Thyroid gland (tissue), 4 donors: ENCODE results near the gene TNPO3. TPM values are rescaled to one million over a fixed set of nuclear protein-coding genes. Genes with fewer than 3 reads are reported as not detected.

Experiments used
- DNase-seq, 2 donors: peaks; one replicate each; pipeline ENCODE4 v3.0.0-alpha.2; 2019
- H3K27ac ChIP-seq, 3 donors: fragments of 200-600 bp; sonication (generic); 1 replicate in 2 of 3; 2 replicates in 1 of 3; pipeline ENCODE4 v1.5.1; 2016 to 2019; ENCODE audit warnings: mild to moderate bottlenecking in 1 of 3, moderate library complexity in 1 of 3
- H3K27me3 ChIP-seq: fragments of 200-600 bp; sonication (generic); one replicate; pipeline ENCODE4 v1.5.1; 2019
- H3K36me3 ChIP-seq, 2 donors: fragments of 200-600 bp; sonication (generic); one replicate each; pipeline ENCODE4 v1.5.1; 2016 to 2019
- H3K4me1 ChIP-seq, 2 donors: fragments of 200-600 bp; sonication (generic); one replicate each; pipeline ENCODE4 v1.5.1; 2017 to 2019
- H3K4me3 ChIP-seq, 3 donors: fragments of 200-600 bp; sonication (generic); replicated peaks in 1 of 3; 1 replicate in 2 of 3; 2 replicates in 1 of 3; pipeline ENCODE4 v1.5.1; 2016; ENCODE audit warnings: mild to moderate bottlenecking in 1 of 3
- H3K9me3 ChIP-seq: fragments of 200-600 bp; sonication (generic); one replicate; pipeline ENCODE4 v1.5.1; 2017
- CTCF ChIP-seq, 6 experiments: fragments of 200-600 bp in 3 of 6; fragments of 450-650 bp in 3 of 6; sonication (generic) in 3 of 6; IDR thresholded peaks; one replicate each; pipeline ENCODE4 v1.5.1; 2016 to 2019; ENCODE audit warnings: antibody characterized with exemption in 6 of 6, mild to moderate bottlenecking in 2 of 6, inconsistent platforms in 1 of 6, moderate library complexity in 1 of 6
- POLR2A ChIP-seq, 2 donors: fragments of 450-650 bp; IDR thresholded peaks; one replicate each; pipeline ENCODE4 v1.6.1; 2017; ENCODE audit warnings: antibody characterized with exemption in 2 of 2, mild to moderate bottlenecking in 2 of 2, moderate library complexity in 1 of 2
- WGBS, 2 donors: methylation state at CpG; one replicate each; pipeline ENCODE4 v1.1.5; 2017; 5-methylcytosine and 5-hydroxymethylcytosine counted together
- intact Hi-C: fragments of 100-400 bp; cut with DNase I; formaldehyde crosslinking; loops from one replicate; pipeline ENCODE4 v1.15.1; 2023
- total RNA-seq, 4 donors: library from RNA; depleted of rRNA; stranded (reverse); fragments of >200 nt; gene quantifications; one replicate each; pipeline ENCODE4 v1.2.3, GENCODE V29; 2016

Gene TNPO3
- total RNA-seq, 4 donors from 2014 or later = 46.1 to 56.2 (median 51.8) TPM

GRCh38 chr7:129066290-129067131 is 11.6 kb upstream of the TNPO3 start:
- no peaks in the 10 kb centered on the region for H3K9me3 ChIP-seq
- no peak overlapping the region for H3K4me3 ChIP-seq
- intact Hi-C loops = no loop called here
- no peaks in the 10 kb centered on the region for H3K36me3 ChIP-seq
- H3K27ac ChIP-seq = no peak overlapping the region
- 78 to 80% methylated on average over 9 to 11 of the region's 11 CpGs for WGBS, 2 donors
- DNase-seq = no peak
- H3K27me3 ChIP-seq = no peaks in the 10 kb centered on the region
- no peaks in the 10 kb centered on the region for H3K4me1 ChIP-seq
- TF ChIP-seq CTCF (IDR thresholded peaks at IDR 0.05) = no peak
- TF ChIP-seq POLR2A (IDR thresholded peaks at IDR 0.05) = no peak

- no peaks in the 10 kb centered on the region for H3K27me3 ChIP-seq
- peaks cover 17 to 29% of the 10 kb centered on the region in 2 donors for H3K4me1 ChIP-seq
- H3K4me3 ChIP-seq = no peak overlapping the region
- DNase-seq = no peak
- no peaks in the 10 kb centered on the region for H3K36me3 ChIP-seq
- WGBS, 2 donors = 77 to 88% methylated on average over 22 of the region's 22 CpGs
- H3K9me3 ChIP-seq = no peaks in the 10 kb centered on the region
- intact Hi-C loops = no loop called here
- H3K27ac ChIP-seq = no peak overlapping the region
- TF ChIP-seq POLR2A (IDR thresholded peaks at IDR 0.05) = no peak
- no peak for TF ChIP-seq CTCF (IDR thresholded peaks at IDR 0.05)
Measured at GRCh38 chr7:129055861-129056464, 1.1 kb upstream of the TNPO3 start.

GRCh38 chr7:129055294-129055816 is 444 bp upstream of the TNPO3 start:
- peak overlapping the region; percentile 64 to 83 (median 71) for H3K4me3 ChIP-seq
- 8 to 10% methylated on average over 8 to 9 of the region's 9 CpGs for WGBS, 2 donors
- intact Hi-C loops = no loop called here
- H3K4me1 ChIP-seq = peaks cover 17 to 29% of the 10 kb centered on the region in 2 donors
- no peaks in the 10 kb centered on the region for H3K27me3 ChIP-seq
- TF ChIP-seq CTCF (IDR thresholded peaks at IDR 0.05) (no peak), POLR2A (IDR thresholded peaks at IDR 0.05) (no peak)
- H3K27ac ChIP-seq = peak overlapping the region; percentile 89 to 99 (median 98)
- H3K36me3 ChIP-seq = no peaks in the 10 kb centered on the region
- no peak for DNase-seq
- H3K9me3 ChIP-seq = no peaks in the 10 kb centered on the region

GRCh38 chr7:129053938-129054437 is 923 bp downstream of the TNPO3 start:
- no peak for DNase-seq
- Histone ChIP-seq H3K27ac (peak overlapping the region; percentile 89 to 99 (median 98)), H3K4me1 (peaks cover 18 to 29% of the 10 kb centered on the region in 2 donors), H3K9me3 (no peaks in the 10 kb centered on the region), H3K27me3 (no peaks in the 10 kb centered on the region), H3K36me3 (no peaks in the 10 kb centered on the region), H3K4me3 (peak overlapping the region; percentile 64 to 83 (median 71))
- WGBS, 2 donors = 0 to 1% methylated on average over 10 of the region's 10 CpGs
- intact Hi-C loops = no loop called here
- no peak for TF ChIP-seq POLR2A (IDR thresholded peaks at IDR 0.05)
- no peak for TF ChIP-seq CTCF (IDR thresholded peaks at IDR 0.05)
